ENCODE results near the gene FHL2. TPM values are rescaled to one million over a fixed set of nuclear protein-coding genes. Genes with fewer than 3 reads are reported as not detected.

FHL2 gene
- total and polyA plus RNA-seq, 9 of the 15 experiments (the other 6 are each of a cell fraction or from before 2014, with no cell fraction given), result 7.5 to 33.1 (median 23.9) TPM

GRCh38 chr2:105376789-105377240 lies 22.0 kb downstream of the FHL2 start:
- Histone ChIP-seq H4K20me1 (replicated peaks; ENCODE audit: control insufficient read depth, insufficient read depth, low read length) (no peaks in the 10 kb centered on the region), H3K27ac (ENCODE audit: extremely low read depth, low read depth, low read length) (no peak overlapping the region), H3K79me2 (ENCODE audit: control insufficient read depth, insufficient read depth, low read length) (no peaks in the 10 kb centered on the region), H3K27me3 (ENCODE audit: control insufficient read depth in 2 of 2, insufficient read depth in 2 of 2, low read length in 2 of 2) (no peaks in the 10 kb centered on the region), H3K4me1 (replicated peaks in 1 of 2; ENCODE audit: control insufficient read depth in 2 of 2, insufficient read depth in 2 of 2, low read length in 2 of 2) (peaks cover 0 to 20% of the 10 kb centered on the region in 2 experiments; a peak in 3 of 5 replicates), H2AFZ (ENCODE audit: low read depth, low read length) (no peak overlapping the region), H3K4me3 (no peak overlapping the region), H3K36me3 (ENCODE audit: control insufficient read depth, insufficient read depth, low read length) (peaks cover 46% of the 10 kb centered on the region; the same call in 2 of the 3 replicates), H3K9me1 (ENCODE audit: control insufficient read depth, insufficient read depth, low read length) (no peaks in the 10 kb centered on the region), H3K4me2 (ENCODE audit: insufficient read depth, low read length) (no peak overlapping the region), H3K9me3 (replicated peaks; ENCODE audit: control insufficient read depth, insufficient read depth, low read depth, low read length) (no peaks in the 10 kb centered on the region), H3K9ac (ENCODE audit: insufficient read depth in 1 of 2, low read depth in 2 of 2, low read length in 2 of 2) (no peak overlapping the region)
- 91% methylated on average over 5 of the region's 5 CpGs for WGBS (ENCODE audit: insufficient coverage, low coverage, missing lambda C conversion rate)
- ChIA-PET CTCF (ENCODE audit: low intra/inter-chr PET ratio) (no interaction called here), POLR2A (no interaction called here)
- BruUV-seq (replicated peaks), result no TSS peak
- intact Hi-C loops (cut with micrococcal nuclease), result no loop called here
- DNase-seq (ENCODE audit: extremely low read depth in 1 of 4, low spot score in 3 of 4) (no peak), ATAC-seq (no peak), FAIRE-seq (no peak)
- TF ChIP-seq GATAD2A (IDR thresholded peaks at IDR 0.05) (no peak), KLF16 (IDR thresholded peaks at IDR 0.05) (no peak), MYC (IDR thresholded peaks at IDR 0.05; ENCODE audit: low read depth, low read length) (no peak), MYC (CRISPR knock-in tag; IDR thresholded peaks at IDR 0.05; ENCODE audit: borderline replicate concordance, low read depth) (no peak), ARNT (IDR thresholded peaks at IDR 0.05) (no peak), ELF2 (CRISPR knock-in tag; IDR thresholded peaks at IDR 0.05) (no peak), KLF10 (CRISPR knock-in tag; IDR thresholded peaks at IDR 0.05) (no peak), TEAD2 (tag; IDR thresholded peaks at IDR 0.05) (no peak), DDX20 (tag; IDR thresholded peaks at IDR 0.05; ENCODE audit: low read depth) (no peak), CC2D1A (IDR thresholded peaks at IDR 0.05) (no peak), CBFA2T2 (conservative IDR thresholded peaks at IDR 0.05) (no peak), POLR2G (IDR thresholded peaks at IDR 0.05; ENCODE audit: low read depth, low read length) (no peak), MEF2A (IDR thresholded peaks at IDR 0.05; ENCODE audit: control insufficient read depth, low read depth, low read length) (no peak), ZBTB43 (CRISPR knock-in tag; IDR thresholded peaks at IDR 0.05) (no peak), E4F1 (CRISPR knock-in tag; IDR thresholded peaks at IDR 0.05; ENCODE audit: borderline replicate concordance) (no peak), ZNF444 (CRISPR knock-in tag; IDR thresholded peaks at IDR 0.05) (no peak)
- in situ Hi-C loops (cut with MboI), result no loop called here
